Smooth muscle cell of the umbilical artery (primary cell): ENCODE data around the gene PRMT1. TPM values are rescaled to one million over a fixed set of nuclear protein-coding genes. Genes with fewer than 3 reads are reported as not detected.

Experiments
- total RNA-seq: library from RNA; depleted of rRNA; stranded (reverse); fragments of >200 nt; gene quantifications from 2 replicates; pipeline ENCODE4 v1.2.3, GENCODE V29; 2014

Gene PRMT1
- 303 and 388 TPM in 2 replicates for total RNA-seq

GRCh38 chr19:49677231-49677900, at the start of gene PRMT1:
Gene PRMT1, plus strand, starts transcription at chr19:49677271. Its CDS starts 10 bp downstream, at chr19:49677281.

DNA sequence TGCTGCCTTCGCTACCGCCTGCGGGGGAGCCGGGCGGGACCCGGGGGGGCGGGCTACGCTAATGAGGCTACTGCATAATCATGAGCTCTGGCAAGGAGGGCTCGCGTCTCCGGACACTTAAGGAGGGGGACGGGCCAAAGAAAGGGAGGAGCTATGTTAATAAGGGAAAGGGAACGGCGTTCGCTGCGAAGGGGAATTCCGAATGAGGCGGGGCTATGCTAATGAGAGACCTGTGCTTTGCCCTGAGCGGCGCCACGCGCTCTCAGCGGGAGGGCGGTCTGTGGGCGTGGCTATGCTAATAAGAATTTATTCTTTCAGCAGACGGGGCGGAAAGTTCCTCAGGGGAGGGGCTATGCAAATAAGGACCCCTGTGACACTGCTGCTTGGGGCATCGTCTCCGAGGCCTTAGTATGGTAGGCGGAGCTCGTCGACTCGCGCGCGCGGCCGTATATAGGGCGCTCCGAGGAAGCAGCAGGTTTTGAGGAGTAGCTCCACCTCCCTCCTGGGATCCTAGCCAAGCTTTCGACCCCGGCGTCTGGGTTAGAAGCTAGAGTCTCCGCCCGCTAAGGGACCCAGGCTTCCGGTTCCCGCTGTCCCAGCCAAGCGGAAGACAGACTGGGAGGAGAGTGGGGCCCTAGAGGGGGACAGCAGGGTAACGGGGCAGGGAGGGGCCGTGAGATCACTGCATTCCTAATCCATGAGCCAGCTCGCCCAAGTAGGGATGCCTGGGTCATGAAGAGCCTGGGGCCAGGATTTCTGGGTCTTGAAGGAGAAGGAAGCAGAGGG, 36.8 kb upstream of the PRMT1 start, which contains the start of gene RRAS:
Gene RRAS, minus strand, starts transcription at position 31 of the 786 bp plus-strand sequence. CDS start 45 bp downstream, outside the sequence.

DNA sequence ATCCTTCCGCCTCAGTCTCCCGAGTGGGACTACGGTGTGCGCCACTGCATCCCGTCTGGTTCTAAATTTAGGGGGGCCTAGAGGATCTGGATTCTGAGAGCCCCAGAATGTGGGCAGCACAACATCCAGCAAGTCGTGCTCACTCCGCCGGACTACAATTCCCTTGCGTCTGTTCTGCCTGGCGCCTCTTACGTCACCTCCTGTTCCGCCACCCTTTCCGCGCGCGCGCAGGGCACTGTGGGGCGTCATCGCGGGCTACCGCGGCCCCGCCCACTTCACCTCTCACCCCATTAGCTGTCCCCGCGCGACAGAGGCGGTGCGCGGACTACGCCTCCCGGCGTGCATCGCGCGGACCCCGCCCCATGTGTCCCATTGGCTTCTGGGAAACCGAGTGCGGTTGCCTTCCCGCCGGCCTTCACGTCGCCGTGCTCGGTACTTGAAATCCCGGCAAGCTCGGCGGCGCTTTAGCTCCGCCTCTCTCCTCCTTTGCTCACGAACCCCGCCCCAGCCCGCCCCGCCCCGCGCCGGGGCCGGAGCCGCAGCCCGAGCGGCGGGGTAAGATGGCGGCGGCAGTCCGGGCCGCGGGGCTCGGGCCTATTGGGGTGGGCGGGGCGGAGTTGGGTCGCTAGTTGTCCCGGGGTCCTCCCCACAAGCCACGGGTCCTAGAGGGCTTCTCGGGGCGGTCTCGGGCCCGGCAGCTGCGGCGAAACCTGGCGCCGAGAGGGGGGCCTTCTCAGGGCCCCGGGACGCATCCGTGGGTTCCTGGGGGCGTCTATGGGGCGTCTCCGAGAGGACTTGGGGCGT, 35.2 kb upstream of the PRMT1 start, which contains the start of gene SCAF1:
Gene SCAF1, plus strand, starts transcription at position 522 of the 804 bp plus-strand sequence. CDS start 2,818 bp downstream, outside the sequence.

DNA sequence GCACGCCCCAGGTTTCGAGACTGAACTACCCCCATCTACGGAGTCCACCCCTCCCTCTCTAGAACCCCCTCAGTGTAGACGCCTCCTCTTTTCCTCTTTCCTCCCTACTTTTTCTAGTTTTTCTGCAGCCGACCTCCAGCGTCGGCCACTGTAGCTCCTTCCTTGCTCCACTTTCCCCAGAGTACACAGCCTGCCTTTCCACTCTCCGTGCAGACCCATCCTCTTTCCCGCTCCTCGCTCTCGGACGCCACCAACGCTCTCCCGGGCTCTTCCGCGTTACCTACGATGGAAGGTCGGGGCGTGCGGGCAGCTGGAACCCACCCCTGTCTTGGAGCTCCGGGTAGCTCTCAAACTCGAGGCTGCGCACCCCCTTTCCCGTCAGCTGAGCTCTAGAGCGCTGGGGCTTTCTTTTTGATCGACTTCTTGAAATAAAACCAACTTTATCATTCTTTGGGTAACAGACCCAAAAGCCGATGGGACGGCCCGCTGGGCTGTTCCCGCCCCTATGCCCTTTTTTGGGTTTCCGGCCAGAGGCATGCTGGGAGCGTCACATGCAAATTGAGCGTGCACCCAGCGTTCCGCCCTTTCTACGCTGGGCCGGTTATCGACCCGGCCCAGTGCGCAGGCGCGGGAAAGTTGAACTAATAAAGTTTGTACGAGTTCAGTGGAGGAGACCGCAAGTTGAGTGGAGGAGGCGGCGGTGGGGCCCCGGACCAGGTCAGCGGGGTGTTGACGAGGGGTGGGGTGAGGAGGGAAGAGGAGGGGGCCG, 11.5 kb upstream of the PRMT1 start, which contains the start of the genes BCL2L12 and IRF3:
Gene BCL2L12, plus strand, starts transcription at position 583 of the 769 bp plus-strand sequence. CDS start 760 bp downstream, outside the sequence.
Gene IRF3, minus strand, starts transcription at position 507 of the 769 bp plus-strand sequence. CDS start 1,019 bp downstream, outside the sequence.

GRCh38 chr19:49689133-49690078, 12.3 kb downstream of the PRMT1 start, which contains the start of gene ADM5:
Gene ADM5, plus strand, starts transcription at chr19:49689594. Its CDS starts 244 bp downstream, at chr19:49689838.

GRCh38 chr19:49690656-49691242, 13.7 kb downstream of the PRMT1 start, which contains the start of gene CPT1C:
Gene CPT1C, plus strand, starts transcription at chr19:49691116. Its CDS starts 1,137 bp downstream, at chr19:49692253.

Other genes with a start within 250 kb of the PRMT1 start
- not detected in 2 replicates for gene SLC17A7, start 235.7 kb upstream of the PRMT1 start, total RNA-seq
- gene PIH1D1, start 225.5 kb upstream of the PRMT1 start, total RNA-seq, result 73.1 and 108 TPM in 2 replicates
- 11.9 and 13.5 TPM in 2 replicates for gene ALDH16A1, start 224.0 kb upstream of the PRMT1 start, total RNA-seq
- gene FLT3LG, start 203.1 kb upstream of the PRMT1 start, total RNA-seq, result 1.2 and 2.1 TPM in 2 replicates
- gene RPL13A, start 189.7 kb upstream of the PRMT1 start, total RNA-seq, result 1,158 and 2,408 TPM in 2 replicates
- gene RPS11, start 180.8 kb upstream of the PRMT1 start, total RNA-seq, result 1,449 and 3,403 TPM in 2 replicates
- gene FCGRT, start 164.6 kb upstream of the PRMT1 start, total RNA-seq, result 33.5 and 71.9 TPM in 2 replicates
- 388 and 521 TPM in 2 replicates for gene RCN3, start 149.3 kb upstream of the PRMT1 start, total RNA-seq
- gene NOSIP, start 96.7 kb upstream of the PRMT1 start, total RNA-seq, result 28.3 and 49.6 TPM in 2 replicates
- 0.23 and 0.89 TPM in 2 replicates for gene PRRG2, start 96.0 kb upstream of the PRMT1 start, total RNA-seq
- gene PRR12, start 86.1 kb upstream of the PRMT1 start, total RNA-seq, result 2.7 and 5.2 TPM in 2 replicates
- gene RRAS, start 37.1 kb upstream of the PRMT1 start, total RNA-seq, result 45.1 and 75.3 TPM in 2 replicates
- gene SCAF1, start 35.1 kb upstream of the PRMT1 start, total RNA-seq, result 18.4 and 40.9 TPM in 2 replicates
- 33.0 and 64.1 TPM in 2 replicates for gene IRF3, start 11.4 kb upstream of the PRMT1 start, total RNA-seq
- 1.5 and 2.4 TPM in 2 replicates for gene BCL2L12, start 11.3 kb upstream of the PRMT1 start, total RNA-seq
- 0.51 and 0.59 TPM in 2 replicates for gene ADM5, start 12.3 kb downstream of the PRMT1 start, total RNA-seq
- gene CPT1C, start 13.8 kb downstream of the PRMT1 start, total RNA-seq, result 18.4 and 18.7 TPM in 2 replicates
- gene TSKS, start 86.0 kb downstream of the PRMT1 start, total RNA-seq, result 0.28 TPM in 1 of 2 replicates, not detected in the other
- 63.0 and 125 TPM in 2 replicates for gene AP2A1, start 89.7 kb downstream of the PRMT1 start, total RNA-seq
- gene FUZ, start 136.0 kb downstream of the PRMT1 start, total RNA-seq, result 10.4 and 16.1 TPM in 2 replicates
- 28.9 and 32.4 TPM in 2 replicates for gene MED25, start 141.0 kb downstream of the PRMT1 start, total RNA-seq
- 58.5 and 74.6 TPM in 2 replicates for gene PTOV1, start 173.9 kb downstream of the PRMT1 start, total RNA-seq
- gene PNKP, start 190.3 kb downstream of the PRMT1 start, total RNA-seq, result 40.2 and 40.4 TPM in 2 replicates
- 9.8 and 13.5 TPM in 2 replicates for gene AKT1S1, start 200.1 kb downstream of the PRMT1 start, total RNA-seq
- gene TBC1D17, start 200.4 kb downstream of the PRMT1 start, total RNA-seq, result 10.1 and 16.1 TPM in 2 replicates
- 2.1 TPM in 2 replicates for gene IL4I1, start 219.6 kb downstream of the PRMT1 start, total RNA-seq